Smooth muscle cell of bladder (primary cell): Measurements from ENCODE around the gene LGSN. TPM values are rescaled to one million over a fixed set of nuclear protein-coding genes. Genes with fewer than 3 reads are reported as not detected.

ENCODE experiments used
- total RNA-seq: library from RNA; depleted of rRNA; stranded (reverse); fragments of >200 nt; gene quantifications from 2 replicates; pipeline ENCODE4 v1.2.3, GENCODE V29; 2014

LGSN gene, protein sequence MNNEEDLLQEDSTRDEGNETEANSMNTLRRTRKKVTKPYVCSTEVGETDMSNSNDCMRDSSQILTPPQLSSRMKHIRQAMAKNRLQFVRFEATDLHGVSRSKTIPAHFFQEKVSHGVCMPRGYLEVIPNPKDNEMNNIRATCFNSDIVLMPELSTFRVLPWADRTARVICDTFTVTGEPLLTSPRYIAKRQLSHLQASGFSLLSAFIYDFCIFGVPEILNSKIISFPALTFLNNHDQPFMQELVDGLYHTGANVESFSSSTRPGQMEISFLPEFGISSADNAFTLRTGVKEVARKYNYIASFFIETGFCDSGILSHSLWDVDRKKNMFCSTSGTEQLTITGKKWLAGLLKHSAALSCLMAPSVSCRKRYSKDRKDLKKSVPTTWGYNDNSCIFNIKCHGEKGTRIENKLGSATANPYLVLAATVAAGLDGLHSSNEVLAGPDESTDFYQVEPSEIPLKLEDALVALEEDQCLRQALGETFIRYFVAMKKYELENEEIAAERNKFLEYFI
- total RNA-seq = under 0.01 TPM in 2 replicates

DNA sequence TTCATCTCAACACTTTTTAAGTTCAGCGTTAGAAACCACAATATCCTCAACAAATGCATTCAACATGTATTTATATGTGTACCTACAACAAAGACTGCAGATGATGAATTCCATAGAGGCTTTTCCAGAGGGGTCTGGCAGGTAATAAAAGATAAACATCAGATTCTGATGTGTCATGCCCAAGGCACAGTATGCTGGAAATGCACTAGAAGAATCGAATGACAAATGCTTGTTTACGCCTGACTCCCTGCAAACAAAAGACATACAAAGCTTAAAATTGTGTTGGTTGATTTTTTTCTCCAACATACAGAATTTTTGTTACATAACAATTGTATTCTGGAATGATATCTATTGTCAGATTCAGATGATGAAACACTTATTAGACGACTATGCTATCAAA, at the start of gene LGSN:
TSS of gene LGSN (minus strand) at position 45 of the 400 bp plus-strand sequence. CDS start at position 5, 40 bp downstream.

Other genes starting within 250 kb of the LGSN start
- gene FKBP1C, start 108.5 kb downstream of the LGSN start, total RNA-seq = 0.46 and 0.57 TPM in 2 replicates